ENCODE measurements around the gene SFPQ.
A peak's percentile ranks its signal among the peaks of the same experiment; 100 is the strongest.
"Not testable (repeated sequence)": the region's sequence is repeated elsewhere in the genome, so short reads cannot be mapped to it uniquely, and the experiment has no call there.

The SFPQ gene, protein sequence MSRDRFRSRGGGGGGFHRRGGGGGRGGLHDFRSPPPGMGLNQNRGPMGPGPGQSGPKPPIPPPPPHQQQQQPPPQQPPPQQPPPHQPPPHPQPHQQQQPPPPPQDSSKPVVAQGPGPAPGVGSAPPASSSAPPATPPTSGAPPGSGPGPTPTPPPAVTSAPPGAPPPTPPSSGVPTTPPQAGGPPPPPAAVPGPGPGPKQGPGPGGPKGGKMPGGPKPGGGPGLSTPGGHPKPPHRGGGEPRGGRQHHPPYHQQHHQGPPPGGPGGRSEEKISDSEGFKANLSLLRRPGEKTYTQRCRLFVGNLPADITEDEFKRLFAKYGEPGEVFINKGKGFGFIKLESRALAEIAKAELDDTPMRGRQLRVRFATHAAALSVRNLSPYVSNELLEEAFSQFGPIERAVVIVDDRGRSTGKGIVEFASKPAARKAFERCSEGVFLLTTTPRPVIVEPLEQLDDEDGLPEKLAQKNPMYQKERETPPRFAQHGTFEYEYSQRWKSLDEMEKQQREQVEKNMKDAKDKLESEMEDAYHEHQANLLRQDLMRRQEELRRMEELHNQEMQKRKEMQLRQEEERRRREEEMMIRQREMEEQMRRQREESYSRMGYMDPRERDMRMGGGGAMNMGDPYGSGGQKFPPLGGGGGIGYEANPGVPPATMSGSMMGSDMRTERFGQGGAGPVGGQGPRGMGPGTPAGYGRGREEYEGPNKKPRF

DNA sequence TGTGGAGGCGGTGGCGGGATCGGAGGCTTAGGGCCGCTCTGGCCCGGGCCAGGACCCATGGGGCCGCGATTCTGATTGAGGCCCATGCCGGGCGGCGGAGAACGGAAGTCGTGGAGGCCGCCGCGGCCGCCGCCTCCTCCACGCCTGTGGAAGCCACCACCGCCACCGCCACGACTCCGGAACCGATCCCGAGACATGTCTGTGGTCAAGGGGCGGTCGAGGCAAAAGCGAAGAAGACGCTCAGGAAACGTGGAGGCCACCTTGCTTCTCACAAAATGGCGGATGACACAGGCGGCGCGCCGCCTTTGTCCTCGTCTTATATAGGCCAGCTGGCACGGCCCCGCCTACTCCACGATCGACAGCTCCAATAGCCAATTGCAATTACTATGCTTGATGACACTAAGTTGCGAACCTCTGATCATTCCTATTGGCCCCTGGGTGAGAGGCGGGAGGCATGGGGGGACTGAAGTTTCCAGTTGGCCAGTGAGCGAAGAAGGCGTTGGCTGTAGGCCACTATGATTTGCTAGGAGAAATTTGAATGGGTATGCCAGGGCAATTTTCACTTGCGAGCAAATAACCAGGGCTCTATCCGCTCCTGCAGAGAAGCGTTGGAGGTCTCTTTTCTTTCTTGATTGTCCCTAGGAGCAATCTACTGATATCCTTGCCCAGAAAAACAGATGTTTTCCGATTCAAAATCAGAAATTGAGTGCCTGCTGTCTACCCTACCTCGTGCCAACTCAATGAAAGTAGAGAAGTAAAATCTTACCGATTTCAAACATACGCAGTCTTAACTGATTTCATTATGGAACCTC lies at the start of gene SFPQ:
TSS of gene SFPQ (minus strand) at position 293 of the 812 bp plus-strand sequence. CDS start at position 197, 96 bp downstream.
- DNase-seq, result peak; percentile 95

DNA sequence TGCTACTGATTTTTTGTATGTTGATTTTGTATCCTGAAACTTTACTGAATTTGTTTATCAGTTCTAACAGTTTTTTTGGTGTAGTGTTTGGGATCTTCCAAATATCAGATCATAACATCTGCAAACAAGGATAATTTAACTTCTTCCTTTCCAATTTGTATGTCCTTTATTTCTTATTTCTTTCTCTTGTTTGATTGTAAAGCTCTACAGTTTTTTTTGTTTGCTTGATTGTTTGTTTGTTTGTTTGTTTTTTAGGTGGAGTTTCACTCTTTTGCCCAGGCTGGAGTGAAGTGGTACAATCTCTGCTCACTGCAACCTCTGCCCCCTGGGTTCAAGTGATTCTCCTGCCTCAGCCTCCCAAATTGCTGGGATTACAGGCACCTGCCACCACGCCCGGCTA lies 43.8 kb upstream of the SFPQ start:
- not testable (repeated sequence) for DNase-seq

DNA sequence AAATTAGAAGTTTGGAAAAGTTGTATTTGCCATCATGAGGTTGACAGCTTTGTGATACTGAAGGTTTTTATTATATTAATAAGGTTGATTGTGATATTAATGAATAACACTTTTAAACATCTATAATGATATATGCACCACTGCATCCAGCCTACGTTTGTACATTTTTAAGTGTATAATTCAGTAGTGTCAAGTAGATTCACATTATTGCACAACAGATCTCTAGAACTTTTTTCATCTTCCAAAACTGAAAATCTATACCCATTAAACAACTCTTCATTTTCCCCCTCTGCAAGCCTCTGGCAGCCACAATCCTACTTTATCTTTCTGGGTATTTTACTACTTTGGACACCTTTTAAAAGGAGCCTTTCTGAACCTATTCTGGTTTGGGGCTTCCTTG lies 38.3 kb upstream of the SFPQ start:
- no peak for DNase-seq

DNA sequence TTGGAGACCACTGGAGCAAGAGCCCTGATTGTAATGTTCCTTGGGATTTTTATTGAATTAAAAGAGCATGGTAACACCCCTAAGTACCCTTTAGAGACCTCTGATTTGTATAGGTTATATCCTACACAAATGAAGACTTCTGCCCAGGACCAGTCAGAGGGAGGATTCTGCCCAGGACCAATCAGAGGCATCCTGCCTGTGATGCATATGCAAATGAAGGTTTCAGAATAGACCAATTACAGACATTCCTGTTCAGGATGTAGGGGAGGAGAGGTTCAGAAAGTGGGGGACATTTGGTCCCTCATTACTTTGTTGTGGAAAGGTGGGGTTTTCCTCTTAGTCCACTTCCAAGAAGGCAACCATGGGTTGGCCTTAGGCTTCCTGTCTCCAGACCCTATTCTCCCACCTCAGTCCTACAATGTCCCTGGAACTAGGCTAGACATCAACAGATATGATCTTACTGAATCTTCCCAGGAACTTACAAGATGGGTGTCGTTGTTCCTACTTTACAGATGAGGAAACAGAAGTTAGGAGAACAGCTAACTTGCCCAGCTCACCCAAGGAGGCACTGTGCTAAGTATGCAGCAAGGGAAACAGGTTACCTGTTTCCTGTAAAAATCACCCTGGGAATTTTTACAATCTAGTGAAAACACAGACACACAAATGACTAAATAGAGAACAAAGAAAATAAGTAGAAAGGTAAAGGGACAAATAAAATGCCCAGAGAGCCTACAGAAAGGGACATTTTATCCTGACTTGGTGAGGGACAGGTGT lies 36.8 kb upstream of the SFPQ start:
- no peak for DNase-seq

GRCh38 chr1:35226546-35226945 lies 33.6 kb upstream of the SFPQ start:
- DNase-seq, result no peak

DNA sequence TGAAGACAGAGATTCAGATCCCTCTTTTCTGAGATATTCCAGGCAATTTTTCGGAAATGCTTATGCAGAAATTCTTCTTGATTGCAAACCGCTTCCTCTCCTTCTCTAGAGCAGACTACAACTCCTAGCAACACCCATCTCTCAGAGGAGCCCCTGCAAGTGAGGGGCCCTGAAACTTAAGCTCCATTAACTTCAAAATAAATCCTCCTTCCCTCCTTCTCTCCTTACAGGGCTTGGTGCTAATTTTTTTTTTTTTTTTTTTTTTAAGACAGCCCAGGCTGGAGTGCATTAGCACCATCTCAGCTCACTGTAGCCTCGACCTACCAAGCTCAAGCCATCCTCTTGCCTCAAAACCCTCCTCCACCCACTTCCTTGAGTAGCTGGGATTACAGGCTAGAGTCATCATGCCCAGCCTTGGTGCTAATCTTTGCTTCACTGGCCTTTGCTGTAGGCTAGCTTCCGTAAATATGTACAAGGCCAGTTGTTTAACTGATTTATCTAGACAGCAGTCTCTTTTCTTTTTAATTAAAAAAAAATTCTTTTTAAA lies 30.2 kb upstream of the SFPQ start:
- no peak for DNase-seq

- DNase-seq, result no peak
These were observed 29.6 kb upstream of the SFPQ start for GRCh38 chr1:35222322-35223083.

DNA sequence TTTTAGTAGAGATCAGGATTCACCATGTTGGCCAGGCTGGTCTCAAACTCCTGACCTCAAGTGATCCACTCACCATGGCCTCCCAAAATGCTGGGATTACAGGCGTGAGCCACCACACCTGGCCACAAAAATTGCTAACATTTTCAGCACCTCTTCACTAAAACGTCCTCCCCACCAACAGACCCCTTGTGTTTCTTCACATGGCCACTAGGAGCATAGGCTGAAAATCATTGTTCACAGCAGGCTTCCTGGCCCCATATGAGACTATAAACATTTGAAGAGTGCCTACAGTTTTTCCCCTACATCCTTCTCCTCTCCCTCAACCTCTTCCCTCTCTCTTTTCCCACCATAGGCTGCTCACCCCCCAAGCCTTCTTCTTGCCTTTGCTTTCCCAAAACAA lies 28.0 kb upstream of the SFPQ start:
- DNase-seq, result peak; percentile 9

- DNase-seq, result no peak
These were observed 22.4 kb upstream of the SFPQ start for GRCh38 chr1:35215346-35215745.

- DNase-seq, result no peak
These were observed 18.1 kb upstream of the SFPQ start for GRCh38 chr1:35211120-35211414.

GRCh38 chr1:35210321-35211119 lies 17.6 kb upstream of the SFPQ start:
- no peak for DNase-seq

GRCh38 chr1:35203295-35203694 lies 10.3 kb upstream of the SFPQ start:
- no peak for DNase-seq

DNA sequence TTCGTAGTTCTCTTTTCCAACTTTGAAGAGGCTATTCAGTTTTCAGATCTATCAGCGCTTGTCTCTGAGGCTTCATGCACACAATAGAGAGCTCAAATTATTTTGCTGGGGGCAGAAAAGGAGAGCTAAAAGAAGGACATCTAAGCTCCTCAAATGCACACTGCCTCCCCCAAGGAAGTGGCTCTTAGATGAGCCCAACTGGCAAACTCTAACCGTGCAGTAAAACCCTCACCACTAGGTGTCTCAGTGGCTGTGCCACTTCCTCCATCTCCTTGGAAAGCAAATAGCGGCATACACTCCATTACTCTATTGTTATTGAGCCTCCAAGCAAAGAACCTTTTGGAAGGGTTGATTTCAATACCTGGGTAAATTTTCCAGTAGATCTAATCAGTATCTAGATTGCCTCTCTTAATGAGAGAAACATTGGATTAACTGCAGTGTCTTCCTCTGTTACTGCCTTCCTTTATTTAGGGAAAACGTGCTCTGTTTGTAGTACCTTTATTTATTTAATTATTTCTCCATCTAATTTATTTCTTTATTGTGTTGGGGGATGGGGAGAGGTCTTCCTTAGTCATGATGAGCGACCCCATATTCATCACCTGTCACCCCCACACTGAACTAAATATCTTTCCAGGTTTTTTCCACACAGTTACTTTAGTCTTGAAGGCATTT lies 9.2 kb upstream of the SFPQ start:
- peak; percentile 75 for DNase-seq

GRCh38 chr1:35201631-35202030 lies 8.7 kb upstream of the SFPQ start:
- no peak for DNase-seq

DNA sequence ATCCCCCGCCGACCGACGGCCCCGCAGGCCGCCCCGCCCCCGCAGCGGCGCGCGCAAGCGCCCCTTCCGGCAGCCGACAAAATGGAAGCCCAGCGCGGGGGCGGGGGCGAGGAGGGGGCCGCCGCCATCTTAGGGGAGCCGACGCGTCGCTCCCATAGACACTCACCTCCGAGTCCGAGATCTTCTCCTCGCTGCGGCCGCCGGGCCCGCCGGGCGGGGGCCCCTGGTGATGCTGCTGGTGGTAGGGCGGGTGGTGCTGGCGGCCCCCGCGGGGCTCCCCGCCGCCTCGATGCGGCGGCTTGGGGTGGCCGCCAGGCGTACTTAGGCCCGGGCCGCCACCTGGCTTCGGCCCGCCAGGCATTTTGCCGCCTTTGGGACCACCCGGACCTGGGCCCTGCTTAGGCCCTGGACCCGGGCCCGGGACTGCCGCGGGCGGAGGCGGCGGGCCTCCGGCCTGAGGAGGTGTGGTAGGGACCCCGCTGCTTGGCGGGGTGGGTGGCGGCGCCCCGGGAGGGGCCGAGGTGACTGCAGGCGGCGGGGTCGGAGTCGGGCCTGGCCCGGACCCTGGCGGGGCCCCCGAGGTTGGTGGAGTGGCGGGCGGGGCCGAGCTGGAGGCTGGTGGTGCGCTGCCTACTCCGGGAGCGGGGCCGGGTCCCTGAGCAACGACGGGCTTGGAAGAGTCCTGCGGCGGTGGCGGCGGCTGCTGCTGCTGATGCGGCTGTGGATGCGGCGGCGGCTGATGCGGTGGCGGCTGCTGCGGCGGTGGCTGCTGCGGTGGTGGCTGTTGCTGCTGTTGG lies 691 bp downstream of the SFPQ start:
- DNase-seq, result peak; percentile 93

DNA sequence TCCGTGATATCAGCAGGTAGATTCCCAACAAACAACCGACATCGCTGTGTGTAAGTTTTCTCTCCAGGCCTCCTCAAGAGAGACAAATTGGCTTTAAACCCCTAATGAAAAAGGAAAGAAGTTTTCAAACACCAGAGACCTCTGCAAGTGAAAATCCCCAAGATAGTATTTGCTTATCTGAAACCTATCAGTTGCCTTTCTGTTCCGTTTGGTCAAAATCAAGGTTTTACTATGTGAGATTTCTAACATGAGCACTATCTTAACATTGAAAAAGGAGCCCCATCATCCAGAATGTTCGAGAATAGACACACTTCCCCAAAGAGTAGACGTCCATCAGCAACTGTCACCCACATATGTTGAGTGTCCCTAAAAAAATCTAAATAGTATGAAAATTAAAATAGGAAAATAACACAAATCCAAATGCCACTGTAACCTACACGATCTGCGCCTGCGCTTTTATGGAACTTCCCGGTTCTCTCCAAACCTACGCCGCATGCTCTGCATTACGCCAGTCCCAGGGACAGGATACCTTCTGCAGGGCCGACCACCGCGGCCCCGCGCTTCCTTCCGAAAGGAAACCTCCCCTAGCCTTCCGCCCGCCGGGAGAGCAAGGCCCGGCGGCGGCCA lies 1.4 kb downstream of the SFPQ start:
- no peak for DNase-seq

GRCh38 chr1:35190784-35191183 lies 2.2 kb downstream of the SFPQ start:
- no peak for DNase-seq

DNA sequence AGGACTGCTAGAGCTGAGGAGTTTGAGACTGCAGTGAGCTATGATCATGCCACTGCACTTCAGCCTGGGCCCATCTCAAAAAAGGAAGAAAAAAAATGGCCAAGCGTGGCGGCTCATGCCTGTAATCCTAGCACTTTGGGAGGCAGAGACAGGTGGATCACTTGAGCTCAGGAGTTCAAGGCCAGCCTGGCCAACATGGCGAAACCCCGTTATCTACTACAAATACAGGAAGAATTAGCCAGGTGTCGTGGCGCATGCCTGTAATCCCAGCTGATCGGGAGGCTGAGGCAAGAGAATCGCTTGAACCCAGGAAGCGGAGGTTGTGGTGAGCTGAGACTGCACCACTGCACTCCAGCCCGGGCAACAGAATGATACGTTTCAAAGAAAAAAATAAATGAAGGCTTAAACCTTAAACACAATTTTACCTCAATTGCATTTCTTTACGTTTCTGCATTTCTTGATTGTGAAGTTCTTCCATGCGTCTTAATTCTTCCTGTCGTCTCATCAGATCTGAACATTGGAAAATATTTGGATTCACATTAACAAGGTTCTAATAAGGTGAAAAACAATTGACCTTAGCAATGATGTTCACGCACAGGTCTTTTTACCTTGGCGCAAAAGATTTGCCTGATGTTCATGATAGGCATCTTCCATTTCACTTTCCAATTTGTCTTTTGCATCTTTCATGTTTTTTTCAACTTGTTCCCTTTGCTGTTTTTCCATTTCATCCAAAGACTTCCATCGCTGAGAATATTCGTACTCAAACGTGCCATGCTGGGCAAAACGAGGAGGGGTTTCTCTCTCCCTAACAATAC lies 4.2 kb downstream of the SFPQ start:
- no peak for DNase-seq

Data from stimulated activated CD4-positive, alpha-beta T cell treated with anti-CD3 and anti-CD28 coated beads, Interleukin-15, amount 100 ng/mL, for 24 hours (primary cell).